ENCODE results near the gene ABCC8. TPM values are rescaled to one million over a fixed set of nuclear protein-coding genes. Genes with fewer than 3 reads are reported as not detected.

Gene ABCC8
- total and polyA plus RNA-seq, 12 donors, result 0.39 to 216 (median 4.0) TPM; not detected in 1

DNA sequence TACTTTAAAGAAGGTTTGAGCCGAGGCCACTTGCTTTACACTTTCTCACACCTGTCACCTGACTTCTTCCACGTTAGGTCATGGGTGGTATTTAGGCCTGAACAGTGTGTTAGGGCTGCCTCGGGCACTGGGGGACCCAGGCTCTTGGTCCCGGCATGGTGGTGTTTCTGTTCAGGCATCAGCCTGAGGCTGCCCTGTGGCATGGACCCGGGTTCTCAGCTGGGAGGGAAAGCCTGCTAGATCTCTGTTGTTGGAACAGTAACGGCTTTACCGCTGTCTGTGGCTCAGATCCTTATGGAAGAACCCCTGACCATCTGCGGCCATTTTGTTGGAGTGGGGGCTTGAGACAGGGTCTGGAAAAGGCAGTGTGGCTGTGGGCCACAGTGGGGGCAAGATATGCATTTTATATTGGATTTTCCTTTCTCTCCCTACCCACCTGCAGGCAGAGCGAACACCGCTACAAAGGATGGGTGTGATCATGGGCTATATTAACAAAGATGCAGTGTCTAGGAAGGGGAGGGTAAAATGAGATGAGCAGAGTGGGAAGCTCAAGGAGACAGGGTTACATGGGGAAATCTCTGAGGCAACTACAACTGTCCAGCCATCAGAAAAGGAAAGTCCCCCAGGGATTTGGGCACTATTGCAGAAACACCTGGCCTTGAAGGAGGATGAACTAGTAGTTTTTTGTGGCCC, 86.5 kb downstream of the ABCC8 start:
- no peak for DNase-seq
- Histone ChIP-seq H3K27me3 (no peaks in the 10 kb centered on the region), H3K4me1 (replicated peaks in 1 of 2) (peaks cover 3 to 4% of the 10 kb centered on the region in 2 donors), H3K4me3 (no peak overlapping the region), H3K9me3 (replicated peaks in 1 of 3) (no peaks in the 10 kb centered on the region), H3K27ac (no peak overlapping the region), H3K36me3 (replicated peaks in 1 of 2) (no peaks in the 10 kb centered on the region)
- TF ChIP-seq CTCF (IDR thresholded peaks at IDR 0.05) (no peak), POLR2A (IDR thresholded peaks at IDR 0.05) (no peak)
- WGBS, 4 donors, result 54 to 70% (median 65%) methylated on average over 6 to 10 of the region's 10 CpGs
- intact Hi-C loops (cut with DNase I), result loop anchor here (5.0 to 10.0 kb wide), 2 partner anchors 112 to 165 kb away; no protein-coding TSS in a partner anchor

- Histone ChIP-seq H3K4me1 (replicated peaks in 1 of 2) (peaks cover 3 to 4% of the 10 kb centered on the region in 2 donors), H3K27me3 (no peaks in the 10 kb centered on the region), H3K4me3 (peak overlapping the region in 2 of 4 donors; percentile 36 to 59), H3K36me3 (replicated peaks in 1 of 2) (no peaks in the 10 kb centered on the region), H3K27ac (peak overlapping the region in 1 of 5 donors; percentile 35), H3K9me3 (replicated peaks in 1 of 3) (no peaks in the 10 kb centered on the region)
- 3 to 16% (median 6%) methylated on average over 11 to 55 of the region's 55 CpGs for WGBS, 4 donors
- peak; percentile 59 to 82 (median 72) for DNase-seq
- intact Hi-C loops (cut with DNase I), result loop anchor here (5.0 to 10.0 kb wide), 2 partner anchors 113 to 165 kb away; no protein-coding TSS in a partner anchor
- TF ChIP-seq POLR2A (IDR thresholded peaks at IDR 0.05) (no peak), CTCF (IDR thresholded peaks at IDR 0.05) (peak in 4 of 6 experiments; percentile 23 to 73 (median 66))
Observed at GRCh38 chr11:17389211-17389956, 87.3 kb downstream of the ABCC8 start.

DNA sequence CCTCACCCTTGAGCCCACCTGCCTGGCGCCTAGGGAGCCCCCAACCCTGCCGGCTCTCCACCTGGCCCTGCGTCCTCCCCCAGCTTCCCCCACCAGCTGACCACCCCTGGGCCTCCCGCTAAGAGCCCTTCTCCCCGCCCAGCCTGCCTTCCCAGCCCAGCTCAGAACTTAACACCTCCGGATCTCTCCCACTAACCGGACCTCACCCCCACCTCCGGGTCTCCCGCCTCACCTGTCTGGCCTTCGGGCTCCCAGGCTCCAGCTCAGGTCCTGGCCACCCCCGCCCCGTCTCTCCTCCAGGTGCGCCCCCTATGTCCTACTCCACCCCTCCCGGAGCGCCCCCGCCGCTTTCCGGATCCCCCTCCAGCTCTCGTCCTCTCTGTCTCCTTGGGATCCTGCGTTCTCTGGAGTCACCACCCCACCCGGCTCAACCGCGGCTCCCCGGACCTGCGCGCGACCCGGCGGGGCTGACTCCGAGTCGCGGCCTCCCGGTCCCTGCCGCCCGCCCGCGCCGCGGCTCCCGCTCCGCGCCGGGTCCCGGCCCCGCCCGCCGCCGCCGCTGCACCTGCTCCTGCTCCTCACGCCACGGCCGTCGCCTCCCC, 87.9 kb downstream of the ABCC8 start, which contains the start of gene KCNJ11:
Gene KCNJ11, minus strand, starts transcription at position 51 of the 602 bp plus-strand sequence. CDS start 568 bp downstream, outside the sequence.
- intact Hi-C loops (cut with DNase I), result loop anchor here (5.0 to 10.0 kb wide), 2 partner anchors 114 to 164 kb away; no protein-coding TSS in a partner anchor
- 4 to 18% (median 7%) methylated on average over 10 to 53 of the region's 53 CpGs for WGBS, 4 donors
- Histone ChIP-seq H3K36me3 (replicated peaks in 1 of 2) (no peaks in the 10 kb centered on the region), H3K4me1 (replicated peaks in 1 of 2) (peaks cover 3 to 4% of the 10 kb centered on the region in 2 donors), H3K27me3 (no peaks in the 10 kb centered on the region), H3K9me3 (replicated peaks in 1 of 3) (no peaks in the 10 kb centered on the region), H3K27ac (peak within 1 kb of the TSS in 1 of 5 donors; percentile 35), H3K4me3 (peak within 1 kb of the TSS in 2 of 4 donors; percentile 36 to 59)
- DNase-seq, result peak in 1 of 7 donors; percentile 51
- TF ChIP-seq POLR2A (IDR thresholded peaks at IDR 0.05) (no peak), CTCF (IDR thresholded peaks at IDR 0.05) (no peak)

GRCh38 chr11:17387811-17388210, 88.8 kb downstream of the ABCC8 start:
- H3K36me3 ChIP-seq (replicated peaks in 1 of 2), result no peaks in the 10 kb centered on the region
- no peaks in the 10 kb centered on the region for H3K9me3 ChIP-seq (replicated peaks in 1 of 3)
- no peak overlapping the region for H3K27ac ChIP-seq
- WGBS, 4 donors, result 85 to 92% (median 90%) methylated on average over 9 to 20 of the region's 20 CpGs
- no peak for TF ChIP-seq CTCF (IDR thresholded peaks at IDR 0.05)
- no peak for TF ChIP-seq POLR2A (IDR thresholded peaks at IDR 0.05)
- H3K4me1 ChIP-seq (replicated peaks in 1 of 2), result peaks cover 3 to 4% of the 10 kb centered on the region in 2 donors
- no peak overlapping the region for H3K4me3 ChIP-seq
- DNase-seq, result no peak
- no peaks in the 10 kb centered on the region for H3K27me3 ChIP-seq
- intact Hi-C loops (cut with DNase I), result loop anchor here (5.0 to 10.0 kb wide), 2 partner anchors 114 to 163 kb away; no protein-coding TSS in a partner anchor
